PFSK-1 (cell line): ENCODE measurements around the gene SPACA6.

Experiments used
- FOXP2 ChIP-seq: optimal IDR thresholded peaks from 2 replicates; pipeline ENCODE3; 2011; ENCODE audit warnings: borderline replicate concordance, control low read depth, inconsistent platforms; ENCODE audit not compliant: insufficient read depth; ENCODE audit errors: extremely low read length, extremely low read depth
- POLR2AphosphoS5 ChIP-seq: IDR thresholded peaks from 2 replicates; pipeline ENCODE4 v1.6.1; 2012; ENCODE audit warnings: low read depth, mild to moderate bottlenecking, control low read depth, low read length, moderate library complexity
- SIN3A ChIP-seq: IDR thresholded peaks from 2 replicates; pipeline ENCODE4 v1.6.1; 2012; ENCODE audit warnings: mild to moderate bottlenecking, low read length, moderate library complexity, borderline replicate concordance; ENCODE audit not compliant: insufficient read depth

DNA sequence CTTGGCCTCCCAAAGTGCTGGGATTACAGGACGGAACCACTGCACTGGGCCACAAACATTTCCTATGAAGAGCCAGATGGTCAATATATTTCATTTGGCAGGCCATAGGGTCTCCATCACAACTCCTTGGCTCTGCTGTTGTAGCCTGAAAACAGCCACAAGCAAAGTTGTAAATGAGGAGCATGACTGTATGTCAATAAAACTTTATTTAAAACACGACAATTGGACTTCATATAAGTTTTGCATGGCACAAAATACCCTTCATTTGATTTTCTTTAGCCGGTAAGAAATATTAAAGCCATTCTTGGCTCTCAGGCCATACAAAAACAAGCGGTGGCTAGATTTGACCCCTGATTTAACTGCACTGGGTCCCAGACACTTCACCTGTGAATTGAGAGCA, 61.6 kb downstream of the SPACA6 start:
- no peak for TF ChIP-seq FOXP2
- TF ChIP-seq SIN3A: no peak
- no peak for TF ChIP-seq POLR2AphosphoS5
